SU-DHL-6 (cell line): ENCODE measurements around the gene ATF1.

Source experiments
- H2AFZ ChIP-seq: fragments of 200-600 bp; sonication (generic); 2 replicates; pipeline ENCODE4 v1.6.1; 2014; ENCODE audit warnings: low read depth, mild to moderate bottlenecking, moderate library complexity, mixed read lengths, antibody characterized with exemption, low read length; ENCODE audit not compliant: severe bottlenecking
- H3F3A ChIP-seq: fragments of 200-600 bp; shearing (Covaris generic); 2 replicates; pipeline ENCODE4 v1.6.0; 2016; ENCODE audit warnings: antibody characterized with exemption, mild to moderate bottlenecking; ENCODE audit not compliant: insufficient read depth
- H3K27ac ChIP-seq: fragments of 200-600 bp; sonication (generic); 2 replicates; pipeline ENCODE4 v1.5.1; 2016; ENCODE audit warnings: low read depth, mild to moderate bottlenecking, low read length, moderate library complexity, mixed read lengths
- H3K27me3 ChIP-seq: fragments of 200-600 bp; sonication (generic), shearing (Covaris generic); 2 replicates; pipeline ENCODE4 v1.6.0; 2014; ENCODE audit warnings: mild to moderate bottlenecking, low read length
- H3K36me3 ChIP-seq: fragments of 200-600 bp; sonication (generic); 2 replicates; pipeline ENCODE4 v1.6.1; 2014; ENCODE audit warnings: mild to moderate bottlenecking, low read length, mixed read lengths
- H3K4me2 ChIP-seq: fragments of 300-600, 200-600 bp; shearing (Covaris generic), sonication (generic); 2 replicates; pipeline ENCODE4 v1.6.0; 2014; ENCODE audit warnings: low read length, low read depth, mild to moderate bottlenecking; ENCODE audit not compliant: poor library complexity, severe bottlenecking
- H3K4me3 ChIP-seq: fragments of 200-600 bp; sonication (generic); 2 replicates; pipeline ENCODE4 v1.5.1; 2014; ENCODE audit warnings: antibody characterized with exemption, low read length, mild to moderate bottlenecking, mixed read lengths; ENCODE audit not compliant: insufficient read depth, poor library complexity, severe bottlenecking
- H3K79me2 ChIP-seq: fragments of 200-600 bp; sonication (generic); 2 replicates; pipeline ENCODE4 v1.6.1; 2014; ENCODE audit warnings: mild to moderate bottlenecking, low read length, moderate library complexity; ENCODE audit not compliant: insufficient read depth
- H3K9ac ChIP-seq: fragments of 200-600 bp; sonication (generic); 2 replicates; pipeline ENCODE4 v1.7.0; 2014; ENCODE audit warnings: mild to moderate bottlenecking, low read length
- H3K9me2 ChIP-seq: fragments of 200-600 bp; sonication (generic); replicated peaks from 2 replicates; pipeline ENCODE4 v1.6.1; 2014; ENCODE audit warnings: low read length; ENCODE audit not compliant: insufficient read depth
- H3K9me3 ChIP-seq: fragments of 200-600 bp; sonication (generic); 2 replicates; pipeline ENCODE4 v1.6.1; 2014; ENCODE audit warnings: low read length, mixed read lengths; ENCODE audit not compliant: insufficient read depth
- H4K20me1 ChIP-seq: fragments of 200-600 bp; sonication (generic); 2 replicates; pipeline ENCODE4 v1.6.1; 2014; ENCODE audit warnings: low read depth, mild to moderate bottlenecking, antibody characterized with exemption, low read length, moderate library complexity, mixed read lengths
- CTCF ChIP-seq: fragments of 200-600 bp; sonication (generic); IDR thresholded peaks from one replicate; pipeline ENCODE4 v1.5.1; 2017; ENCODE audit warnings: antibody characterized with exemption, mild to moderate bottlenecking, low read length, moderate library complexity; ENCODE audit not compliant: insufficient read depth, poor library complexity, severe bottlenecking
- EZH2phosphoT487 ChIP-seq: fragments of 200-600 bp; sonication (generic), shearing (Covaris generic); conservative IDR thresholded peaks from 2 replicates; pipeline ENCODE4 v1.6.1; 2018; ENCODE audit warnings: mild to moderate bottlenecking, antibody characterized with exemption, low read length, moderate library complexity, mixed read lengths

Gene ATF1

GRCh38 chr12:50749459-50749882 is 14.4 kb upstream of the ATF1 start:
- H3K27me3 ChIP-seq = no peaks in the 10 kb centered on the region
- no peaks in the 10 kb centered on the region for H3F3A ChIP-seq
- H3K4me2 ChIP-seq = no peak overlapping the region
- no peak overlapping the region for H3K4me3 ChIP-seq
- H2AFZ ChIP-seq = no peak overlapping the region
- H3K9me2 ChIP-seq = no peaks in the 10 kb centered on the region
- H3K9ac ChIP-seq = no peak overlapping the region
- no peak for TF ChIP-seq EZH2phosphoT487
- TF ChIP-seq CTCF = no peak
- H3K36me3 ChIP-seq = no peaks in the 10 kb centered on the region
- H3K9me3 ChIP-seq = no peaks in the 10 kb centered on the region
- no peaks in the 10 kb centered on the region for H4K20me1 ChIP-seq
- H3K79me2 ChIP-seq = no peaks in the 10 kb centered on the region
- H3K27ac ChIP-seq = no peak overlapping the region

- Histone ChIP-seq H2AFZ (no peak overlapping the region), H3K9ac (no peak overlapping the region), H4K20me1 (no peaks in the 10 kb centered on the region), H3K4me3 (no peak overlapping the region), H3K9me3 (no peaks in the 10 kb centered on the region), H3K36me3 (no peaks in the 10 kb centered on the region), H3K4me2 (no peak overlapping the region), H3K9me2 (no peaks in the 10 kb centered on the region), H3K27ac (no peak overlapping the region), H3K27me3 (no peaks in the 10 kb centered on the region), H3F3A (no peaks in the 10 kb centered on the region), H3K79me2 (no peaks in the 10 kb centered on the region)
- no peak for TF ChIP-seq CTCF
- TF ChIP-seq EZH2phosphoT487 = no peak
Measured at GRCh38 chr12:50750366-50750765, 13.5 kb upstream of the ATF1 start.

- no peaks in the 10 kb centered on the region for H3K79me2 ChIP-seq
- H3K9me3 ChIP-seq = no peaks in the 10 kb centered on the region
- H3K4me3 ChIP-seq = no peak overlapping the region
- H3K9ac ChIP-seq = no peak overlapping the region
- H3K27ac ChIP-seq = no peak overlapping the region
- no peaks in the 10 kb centered on the region for H3K9me2 ChIP-seq
- H3F3A ChIP-seq = peaks cover 3% of the 10 kb centered on the region; the same call in 1 of the 2 replicates
- TF ChIP-seq CTCF (no peak), EZH2phosphoT487 (no peak)
- H3K4me2 ChIP-seq = no peak overlapping the region
- H2AFZ ChIP-seq = no peak overlapping the region
- H4K20me1 ChIP-seq = no peaks in the 10 kb centered on the region
- H3K36me3 ChIP-seq = no peaks in the 10 kb centered on the region
- H3K27me3 ChIP-seq = no peaks in the 10 kb centered on the region
Measured at GRCh38 chr12:50751948-50752721, 11.8 kb upstream of the ATF1 start.
